ENCODE measurements around the gene LRP1B.

Gene LRP1B

DNA sequence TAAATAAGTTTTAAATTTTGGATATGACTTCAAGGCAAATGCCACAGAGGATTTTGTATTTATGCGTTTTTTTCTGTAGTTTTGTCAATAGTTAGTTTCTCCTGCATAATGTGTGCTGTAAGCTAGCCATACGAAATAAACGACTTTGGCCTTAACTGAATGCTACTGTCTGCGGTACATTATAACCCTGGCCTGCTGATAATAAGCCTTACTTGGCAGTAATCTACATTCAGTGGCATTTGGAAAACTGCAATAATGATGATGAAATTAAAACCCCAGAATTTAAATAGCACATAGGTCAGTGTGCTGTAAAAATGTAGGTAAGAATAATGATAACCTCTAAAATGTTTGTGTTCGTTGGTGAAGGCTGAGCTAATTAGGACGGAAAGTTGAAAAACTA is 88.8 kb downstream of the LRP1B start:
- Mint-ChIP-seq H3K4me3 (no peak overlapping the region), H3K9me3 (no peaks in the 10 kb centered on the region), H3K4me1 (no peaks in the 10 kb centered on the region), H3K27ac (no peak overlapping the region), H3K36me3 (no peaks in the 10 kb centered on the region), H3K27me3 (no peaks in the 10 kb centered on the region)
- ATAC-seq (ENCODE audit: low read depth) (no peak), DNase-seq (ENCODE audit: low spot score in 2 of 2) (no peak)

DNA sequence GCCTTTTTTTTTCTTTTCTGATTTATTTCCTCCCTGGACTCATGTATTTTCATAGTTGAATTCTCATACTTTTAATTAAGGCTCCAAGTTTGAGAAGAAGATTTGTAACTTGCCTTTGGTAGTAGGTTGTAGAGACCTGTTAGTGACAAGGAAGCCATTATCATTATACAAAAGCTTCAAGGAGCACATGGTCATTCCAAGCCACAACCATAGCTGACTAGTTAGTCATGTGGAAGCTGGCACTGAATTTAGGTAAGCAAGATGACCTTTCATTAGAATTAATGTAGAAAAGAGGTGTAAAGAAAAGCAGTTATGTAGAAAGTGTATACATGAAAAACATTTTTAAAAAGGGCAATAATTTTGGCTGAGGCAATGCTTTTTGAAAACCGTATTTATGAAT is 89.7 kb downstream of the LRP1B start:
- no peak overlapping the region for H3K4me3 Mint-ChIP-seq
- ATAC-seq (ENCODE audit: low read depth) (no peak), DNase-seq (ENCODE audit: low spot score in 2 of 2) (no peak)
- no peaks in the 10 kb centered on the region for H3K27me3 Mint-ChIP-seq
- no peaks in the 10 kb centered on the region for H3K36me3 Mint-ChIP-seq
- H3K27ac Mint-ChIP-seq: no peak overlapping the region
- H3K4me1 Mint-ChIP-seq: no peaks in the 10 kb centered on the region
- no peaks in the 10 kb centered on the region for H3K9me3 Mint-ChIP-seq

GRCh38 chr2:142040556-142040955 is 90.3 kb downstream of the LRP1B start:
- no peaks in the 10 kb centered on the region for H3K9me3 Mint-ChIP-seq
- no peaks in the 10 kb centered on the region for H3K4me1 Mint-ChIP-seq
- H3K4me3 Mint-ChIP-seq: no peak overlapping the region
- H3K27me3 Mint-ChIP-seq: no peaks in the 10 kb centered on the region
- H3K36me3 Mint-ChIP-seq: no peaks in the 10 kb centered on the region
- DNase-seq (ENCODE audit: low spot score in 2 of 2) (no peak), ATAC-seq (ENCODE audit: low read depth) (no peak)
- no peak overlapping the region for H3K27ac Mint-ChIP-seq

- no peak overlapping the region for H3K27ac Mint-ChIP-seq
- no peaks in the 10 kb centered on the region for H3K9me3 Mint-ChIP-seq
- DNase-seq (ENCODE audit: low spot score in 2 of 2): no peak
- no peak overlapping the region for H3K4me3 Mint-ChIP-seq
- no peak for ATAC-seq (ENCODE audit: low read depth)
- H3K4me1 Mint-ChIP-seq: no peaks in the 10 kb centered on the region
- H3K27me3 Mint-ChIP-seq: no peaks in the 10 kb centered on the region
- no peaks in the 10 kb centered on the region for H3K36me3 Mint-ChIP-seq
These were observed 92.0 kb downstream of the LRP1B start for GRCh38 chr2:142038826-142039225.

DNA sequence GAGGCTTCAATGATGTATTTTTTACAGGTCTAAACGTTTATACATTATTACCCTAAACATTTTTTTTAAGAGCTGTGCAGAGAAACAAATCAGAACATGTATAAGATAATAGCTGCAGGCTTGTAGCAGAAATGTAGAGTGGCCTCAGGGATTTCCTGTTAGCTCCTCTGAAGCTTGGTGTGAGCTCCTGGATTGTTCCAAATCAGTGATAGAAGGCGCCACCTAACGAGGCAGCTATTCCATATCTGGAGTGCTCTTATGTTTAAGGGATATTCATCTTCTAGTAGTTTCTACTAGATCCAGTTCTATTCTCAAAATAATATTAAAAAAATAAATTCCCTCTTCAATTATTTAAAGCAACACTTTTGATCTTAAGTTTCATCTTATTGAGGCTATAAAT is 93.1 kb downstream of the LRP1B start:
- Mint-ChIP-seq H3K27me3 (no peaks in the 10 kb centered on the region), H3K4me1 (no peaks in the 10 kb centered on the region), H3K36me3 (no peaks in the 10 kb centered on the region), H3K9me3 (no peaks in the 10 kb centered on the region), H3K27ac (no peak overlapping the region), H3K4me3 (no peak overlapping the region)
- ATAC-seq (ENCODE audit: low read depth): no peak
- DNase-seq (ENCODE audit: low spot score in 2 of 2): no peak

- Mint-ChIP-seq H3K27me3 (no peaks in the 10 kb centered on the region), H3K4me1 (no peaks in the 10 kb centered on the region), H3K36me3 (no peaks in the 10 kb centered on the region), H3K4me3 (no peak overlapping the region), H3K9me3 (no peaks in the 10 kb centered on the region), H3K27ac (no peak overlapping the region)
- no peak for DNase-seq (ENCODE audit: low spot score in 2 of 2)
- ATAC-seq (ENCODE audit: low read depth): no peak
These were observed 93.8 kb downstream of the LRP1B start for GRCh38 chr2:142037066-142037465.

DNA sequence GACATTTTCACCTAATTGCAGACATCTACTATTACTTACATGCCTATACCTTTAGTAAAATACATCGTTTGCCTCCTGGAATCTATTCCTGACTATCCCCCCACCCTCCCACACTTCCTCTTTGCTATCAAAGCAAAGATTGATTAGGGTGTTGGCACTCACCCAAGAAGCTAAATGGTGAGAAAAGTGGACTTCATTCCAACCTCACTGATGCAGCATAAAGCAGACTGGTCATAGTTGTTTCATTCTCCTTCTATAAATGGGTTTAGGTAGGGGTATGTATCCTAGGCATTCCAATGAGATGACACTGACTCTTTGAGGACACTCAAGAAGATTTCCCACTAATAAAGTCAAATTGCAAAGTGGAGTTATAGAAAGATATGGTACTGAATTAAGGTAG is 97.4 kb downstream of the LRP1B start:
- no peak overlapping the region for H3K27ac Mint-ChIP-seq
- no peaks in the 10 kb centered on the region for H3K27me3 Mint-ChIP-seq
- no peaks in the 10 kb centered on the region for H3K36me3 Mint-ChIP-seq
- H3K4me3 Mint-ChIP-seq: no peak overlapping the region
- no peak for DNase-seq (ENCODE audit: low spot score in 2 of 2)
- no peaks in the 10 kb centered on the region for H3K4me1 Mint-ChIP-seq
- ATAC-seq (ENCODE audit: low read depth): no peak
- no peaks in the 10 kb centered on the region for H3K9me3 Mint-ChIP-seq

- H3K4me1 Mint-ChIP-seq: no peaks in the 10 kb centered on the region
- no peak overlapping the region for H3K4me3 Mint-ChIP-seq
- ATAC-seq (ENCODE audit: low read depth) (no peak), DNase-seq (ENCODE audit: low spot score in 2 of 2) (no peak)
- no peaks in the 10 kb centered on the region for H3K36me3 Mint-ChIP-seq
- H3K27ac Mint-ChIP-seq: no peak overlapping the region
- no peaks in the 10 kb centered on the region for H3K27me3 Mint-ChIP-seq
- H3K9me3 Mint-ChIP-seq: no peaks in the 10 kb centered on the region
These were observed 99.2 kb downstream of the LRP1B start for GRCh38 chr2:142031656-142032055.

GRCh38 chr2:142030735-142031134 is 100.1 kb downstream of the LRP1B start:
- no peak for ATAC-seq (ENCODE audit: low read depth)
- no peaks in the 10 kb centered on the region for H3K27me3 Mint-ChIP-seq
- no peak for DNase-seq (ENCODE audit: low spot score in 2 of 2)
- H3K27ac Mint-ChIP-seq: no peak overlapping the region
- no peaks in the 10 kb centered on the region for H3K36me3 Mint-ChIP-seq
- H3K9me3 Mint-ChIP-seq: no peaks in the 10 kb centered on the region
- H3K4me1 Mint-ChIP-seq: no peaks in the 10 kb centered on the region
- no peak overlapping the region for H3K4me3 Mint-ChIP-seq

GRCh38 chr2:142029974-142030373 is 100.8 kb downstream of the LRP1B start:
- no peaks in the 10 kb centered on the region for H3K27me3 Mint-ChIP-seq
- ATAC-seq (ENCODE audit: low read depth): no peak
- H3K36me3 Mint-ChIP-seq: no peaks in the 10 kb centered on the region
- H3K4me3 Mint-ChIP-seq: no peak overlapping the region
- H3K27ac Mint-ChIP-seq: no peak overlapping the region
- DNase-seq (ENCODE audit: low spot score in 2 of 2): no peak
- H3K4me1 Mint-ChIP-seq: no peaks in the 10 kb centered on the region
- H3K9me3 Mint-ChIP-seq: no peaks in the 10 kb centered on the region

DNA sequence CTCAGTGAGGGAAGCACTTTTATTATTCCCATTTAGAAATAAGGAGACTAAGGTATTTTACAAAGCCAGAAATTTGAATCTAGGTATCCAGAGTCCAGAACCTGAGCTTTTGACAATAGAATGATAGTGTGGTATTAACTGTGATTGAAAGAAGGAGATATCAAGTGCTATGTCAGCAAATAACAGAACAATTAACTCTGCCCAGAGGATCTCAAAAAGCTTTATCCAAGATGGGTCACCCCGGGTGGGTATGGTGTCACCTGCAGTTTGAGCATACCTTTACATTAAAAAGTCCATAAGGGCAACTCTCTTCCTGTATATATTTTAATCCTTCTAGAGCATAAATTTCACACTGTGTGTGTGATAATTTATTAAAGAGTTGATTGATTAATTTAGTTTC is 105.4 kb downstream of the LRP1B start:
- Mint-ChIP-seq H3K9me3 (no peaks in the 10 kb centered on the region), H3K4me3 (no peak overlapping the region), H3K36me3 (no peaks in the 10 kb centered on the region), H3K27ac (no peak overlapping the region), H3K4me1 (no peaks in the 10 kb centered on the region), H3K27me3 (no peaks in the 10 kb centered on the region)
- DNase-seq (ENCODE audit: low spot score in 2 of 2) (no peak), ATAC-seq (ENCODE audit: low read depth) (no peak)

- Mint-ChIP-seq H3K4me1 (no peaks in the 10 kb centered on the region), H3K36me3 (no peaks in the 10 kb centered on the region), H3K9me3 (no peaks in the 10 kb centered on the region), H3K4me3 (no peak overlapping the region), H3K27ac (no peak overlapping the region), H3K27me3 (no peaks in the 10 kb centered on the region)
- ATAC-seq (ENCODE audit: low read depth): no peak
- no peak for DNase-seq (ENCODE audit: low spot score in 2 of 2)
These were observed 110.4 kb downstream of the LRP1B start for GRCh38 chr2:142020368-142020767.

GRCh38 chr2:142014536-142014935 is 116.3 kb downstream of the LRP1B start:
- Mint-ChIP-seq H3K27me3 (no peaks in the 10 kb centered on the region), H3K9me3 (no peaks in the 10 kb centered on the region), H3K4me3 (no peak overlapping the region), H3K4me1 (no peaks in the 10 kb centered on the region), H3K27ac (no peak overlapping the region), H3K36me3 (no peaks in the 10 kb centered on the region)
- ATAC-seq (ENCODE audit: low read depth) (no peak), DNase-seq (ENCODE audit: low spot score in 2 of 2) (no peak)

GRCh38 chr2:142012797-142013196 is 118.0 kb downstream of the LRP1B start:
- Mint-ChIP-seq H3K4me1 (no peaks in the 10 kb centered on the region), H3K4me3 (no peak overlapping the region), H3K27ac (no peak overlapping the region), H3K27me3 (no peaks in the 10 kb centered on the region), H3K9me3 (no peaks in the 10 kb centered on the region), H3K36me3 (no peaks in the 10 kb centered on the region)
- DNase-seq (ENCODE audit: low spot score in 2 of 2) (no peak), ATAC-seq (ENCODE audit: low read depth) (no peak)

- no peaks in the 10 kb centered on the region for H3K27me3 Mint-ChIP-seq
- DNase-seq (ENCODE audit: low spot score in 2 of 2): no peak
- H3K4me3 Mint-ChIP-seq: no peak overlapping the region
- H3K36me3 Mint-ChIP-seq: no peaks in the 10 kb centered on the region
- ATAC-seq (ENCODE audit: low read depth): no peak
- H3K27ac Mint-ChIP-seq: no peak overlapping the region
- no peaks in the 10 kb centered on the region for H3K4me1 Mint-ChIP-seq
- no peaks in the 10 kb centered on the region for H3K9me3 Mint-ChIP-seq
These were observed 120.1 kb downstream of the LRP1B start for GRCh38 chr2:142010477-142011270.

All from memory B cell (primary cell).